ENCODE results near the gene TMEM213. TPM values are rescaled to one million over a fixed set of nuclear protein-coding genes. Genes with fewer than 3 reads are reported as not detected.

TMEM213 gene
- total RNA-seq, 1 experiment from 2014 or later, result not detected

- TF ChIP-seq REST (IDR thresholded peaks at IDR 0.05; ENCODE audit: low read depth) (no peak), YY1 (IDR thresholded peaks at IDR 0.05; ENCODE audit: extremely low read depth, insufficient replicate concordance, low read depth, low read length) (no peak), POLR2A (IDR thresholded peaks at IDR 0.05; ENCODE audit: borderline replicate concordance, extremely low read depth, insufficient read depth, insufficient read length) (no peak), CTCF (IDR thresholded peaks at IDR 0.05 in 2 of 3, conservative IDR thresholded peaks at IDR 0.05 in 1 of 3; ENCODE audit: borderline replicate concordance in 1 of 3, insufficient read depth in 1 of 3, low read depth in 2 of 3, low read length in 2 of 3) (no peak), TCF7L2 (IDR thresholded peaks at IDR 0.05; ENCODE audit: borderline replicate concordance, extremely low read depth, insufficient read depth, insufficient read length) (no peak), CEBPB (IDR thresholded peaks at IDR 0.05; ENCODE audit: low read depth) (no peak), FOSL1 (IDR thresholded peaks at IDR 0.05; ENCODE audit: low read depth) (no peak), ZNF274 (IDR thresholded peaks at IDR 0.05; ENCODE audit: low read depth, low read length) (no peak)
Observed at GRCh38 chr7:138871065-138871813, 73.4 kb downstream of the TMEM213 start (continued).
